IMR-90 (cell line): Measurements from ENCODE around the gene ADAMTS3. TPM values are rescaled to one million over a fixed set of nuclear protein-coding genes. Genes with fewer than 3 reads are reported as not detected.

Experiments used
- ATAC-seq: fragments of 200-7000 bp; cut with Tn5 transposase; 2 replicates; pipeline ENCODE4 v1.9.1; 2020; ENCODE audit warnings: low read depth, mild to moderate bottlenecking, moderate library complexity
- BruUV-seq: library from RNA; stranded (reverse); fragments of 400-500 nt; replicated peaks from 2 replicates; lab custom pipeline; 2021; lab: Mats Ljungman, UMichigan
- CTCF ChIA-PET: fragments of 300-600 bp; formaldehyde crosslinking; extraction: SDS; loops from one replicate; lab custom pipeline; 2021; ENCODE audit warnings: antibody characterized with exemption; lab: Yijun Ruan, JAX
- POLR2A ChIA-PET: fragments of 300-600 bp; sonication (Branson Sonifier 250); formaldehyde crosslinking; loops from one replicate; lab custom pipeline; 2022; ENCODE audit warnings: antibody characterized with exemption; ENCODE audit not compliant: unreplicated experiment; lab: Charles Lee
- DNase-seq: peaks from one replicate; pipeline ENCODE4 v3.0.0; 2013
- H2AFZ ChIP-seq: replicated peaks from 2 replicates; pipeline ENCODE3; 2013; ENCODE audit warnings: low read length, mild to moderate bottlenecking; ENCODE audit not compliant: poor library complexity
- H2AK5ac ChIP-seq: 2 replicates; pipeline ENCODE4 v1.6.1; 2013; ENCODE audit warnings: low read depth, low read length, inconsistent platforms
- H2AK9ac ChIP-seq: replicated peaks from 2 replicates; pipeline ENCODE3; 2013; ENCODE audit warnings: mild to moderate bottlenecking, low read depth, low read length, moderate library complexity; ENCODE audit not compliant: poor library complexity
- H2BK120ac ChIP-seq: 2 replicates; pipeline ENCODE4 v1.6.1; 2013; ENCODE audit warnings: low read depth, low read length, inconsistent platforms
- H2BK15ac ChIP-seq: 3 replicates; pipeline ENCODE4 v1.6.1; 2013; ENCODE audit warnings: low read depth, low read length, inconsistent platforms
- H2BK20ac ChIP-seq: 2 replicates; pipeline ENCODE4 v1.6.1; 2013; ENCODE audit warnings: low read depth, mild to moderate bottlenecking, inconsistent platforms, low read length, moderate library complexity
- H2BK5ac ChIP-seq: 2 replicates; pipeline ENCODE4 v1.6.1; 2013; ENCODE audit warnings: mild to moderate bottlenecking, low read depth, low read length, inconsistent platforms; ENCODE audit not compliant: poor library complexity, severe bottlenecking
- H3K14ac ChIP-seq: replicated peaks from 2 replicates; pipeline ENCODE4 v1.6.1; 2013; ENCODE audit warnings: low read depth, low read length, inconsistent platforms
- H3K18ac ChIP-seq: 2 replicates; pipeline ENCODE4 v1.6.1; 2013; ENCODE audit warnings: low read depth, low read length, control low read depth
- H3K23ac ChIP-seq: 2 replicates; pipeline ENCODE4 v1.6.1; 2013; ENCODE audit warnings: low read depth, low read length, inconsistent platforms
- H3K27ac ChIP-seq: 2 replicates; pipeline ENCODE4 v1.5.1; 2013; ENCODE audit warnings: mild to moderate bottlenecking, control low read depth, low read length; ENCODE audit not compliant: insufficient read depth
- H3K27me3 ChIP-seq: 2 replicates; pipeline ENCODE4 v1.6.1; 2013; ENCODE audit warnings: low read length; ENCODE audit not compliant: control insufficient read depth, insufficient read depth
- H3K36me3 ChIP-seq: 2 replicates; pipeline ENCODE4 v1.6.1; 2013; ENCODE audit warnings: low read length, mixed read lengths; ENCODE audit not compliant: control insufficient read depth, insufficient read depth
- H3K4ac ChIP-seq: 2 replicates; pipeline ENCODE4 v1.6.1; 2013; ENCODE audit warnings: low read depth, low read length, inconsistent platforms
- H3K4me1 ChIP-seq: 2 replicates; pipeline ENCODE4 v1.6.1; 2013; ENCODE audit warnings: low read length, mixed read lengths; ENCODE audit not compliant: control insufficient read depth, insufficient read depth
- H3K4me2 ChIP-seq: 2 replicates; pipeline ENCODE4 v1.6.1; 2013; ENCODE audit warnings: low read depth, mild to moderate bottlenecking, control low read depth, low read length, moderate library complexity
- H3K4me3 ChIP-seq: 2 replicates; pipeline ENCODE4 v1.5.1; 2013; ENCODE audit warnings: low read depth, mild to moderate bottlenecking, control low read depth, low read length, moderate library complexity; ENCODE audit not compliant: insufficient read depth
- H3K56ac ChIP-seq: 2 replicates; pipeline ENCODE4 v1.6.1; 2013; ENCODE audit warnings: low read length, inconsistent platforms; ENCODE audit not compliant: insufficient read depth; ENCODE audit errors: extremely low read depth
- H3K79me1 ChIP-seq, 2 experiments: 2 replicates each; pipeline ENCODE4 v1.6.1; 2013; ENCODE audit warnings: low read length in 2 of 2, inconsistent platforms in 1 of 2, low read depth in 1 of 2
- H3K9ac ChIP-seq: 2 replicates; pipeline ENCODE4 v1.6.1; 2013; ENCODE audit warnings: low read depth, low read length, control low read depth
- H3K9me1 ChIP-seq: 2 replicates; pipeline ENCODE4 v1.6.1; 2013; ENCODE audit warnings: low read length, inconsistent platforms; ENCODE audit not compliant: insufficient read depth
- H3K9me3 ChIP-seq: 2 replicates; pipeline ENCODE4 v1.6.1; 2013; ENCODE audit warnings: low read length; ENCODE audit not compliant: control insufficient read depth, insufficient read depth
- H4K20me1 ChIP-seq: 2 replicates; pipeline ENCODE4 v1.6.1; 2013; ENCODE audit warnings: low read length, inconsistent platforms; ENCODE audit not compliant: insufficient read depth
- H4K5ac ChIP-seq: 2 replicates; pipeline ENCODE4 v1.6.1; 2013; ENCODE audit warnings: mild to moderate bottlenecking, low read depth, low read length, control low read depth
- H4K8ac ChIP-seq, 2 experiments: 2 replicates each; pipeline ENCODE4 v1.6.1; 2013; ENCODE audit warnings: low read depth in 2 of 2, low read length in 2 of 2, control low read depth in 1 of 2, inconsistent platforms in 1 of 2
- H4K91ac ChIP-seq: 2 replicates; pipeline ENCODE4 v1.6.1; 2013; ENCODE audit warnings: low read depth, low read length, inconsistent platforms; ENCODE audit not compliant: insufficient read depth
- CEBPB ChIP-seq: IDR thresholded peaks from 2 replicates; pipeline ENCODE4 v1.6.1; 2012; ENCODE audit warnings: low read depth, low read length, improper control_type of control experiment
- CHD1 ChIP-seq: IDR thresholded peaks from 2 replicates; pipeline ENCODE4 v1.6.1; 2012; ENCODE audit warnings: low read depth, low read length, improper control_type of control experiment
- CTCF ChIP-seq: conservative IDR thresholded peaks from 2 replicates; pipeline ENCODE4 v1.5.1; 2012; ENCODE audit warnings: mild to moderate bottlenecking, low read depth, low read length, improper control_type of control experiment
- MAZ ChIP-seq: IDR thresholded peaks from 2 replicates; pipeline ENCODE4 v1.6.1; 2012; ENCODE audit warnings: low read depth, mild to moderate bottlenecking, low read length, improper control_type of control experiment, moderate library complexity, borderline replicate concordance
- POLR2A ChIP-seq: IDR thresholded peaks from 2 replicates; pipeline ENCODE4 v1.6.1; 2012; ENCODE audit warnings: mild to moderate bottlenecking, low read depth, low read length
- WGBS, 2 experiments: methylation state at CpG; one replicate each; pipeline versions ENCODE4 v1.1.5 to v1.1.7; 2013; ENCODE audit warnings: missing lambda C conversion rate in 2 of 2; ENCODE audit not compliant: insufficient read length in 1 of 2; ENCODE audit errors: extremely low coverage in 2 of 2; 5-methylcytosine and 5-hydroxymethylcytosine counted together
- dilution Hi-C: fragments of 300-500 bp; cut with HindIII; formaldehyde crosslinking; loops from one replicate; pipeline ENCODE4 v1.14.3; 2018; ENCODE audit warnings: low sequenced_read_pairs; ENCODE audit not compliant: unreplicated experiment
- in situ Hi-C: fragments of 300-500 bp; cut with MboI; formaldehyde crosslinking; loops from 3 replicates; pipeline ENCODE4 v1.14.3; 2019; ENCODE audit warnings: low sequenced_read_pairs, inconsistent platforms, mixed read lengths
- intact Hi-C: fragments of 100-400 bp; cut with micrococcal nuclease; formaldehyde crosslinking; loops from 2 replicates; pipeline ENCODE4 v1.10.0; 2022
- polyA plus RNA-seq, 3 experiments: library from polyadenylated mRNA; depleted of rRNA; stranded (reverse); fragments of >200 nt; gene quantifications; 2 replicates each; pipeline ENCODE4 v1.2.3, GENCODE V29; 2012; ENCODE audit warnings: low replicate concordance in 1 of 3
- total RNA-seq: library from RNA; depleted of rRNA; stranded (reverse); fragments of >200 nt; gene quantifications from 2 replicates; pipeline ENCODE4 v1.2.3, GENCODE V29; 2012

Gene ADAMTS3
- total and polyA plus RNA-seq, 2 of the 4 experiments (the other 2 are of a cell fraction), result 0.68 to 2.9 TPM

DNA sequence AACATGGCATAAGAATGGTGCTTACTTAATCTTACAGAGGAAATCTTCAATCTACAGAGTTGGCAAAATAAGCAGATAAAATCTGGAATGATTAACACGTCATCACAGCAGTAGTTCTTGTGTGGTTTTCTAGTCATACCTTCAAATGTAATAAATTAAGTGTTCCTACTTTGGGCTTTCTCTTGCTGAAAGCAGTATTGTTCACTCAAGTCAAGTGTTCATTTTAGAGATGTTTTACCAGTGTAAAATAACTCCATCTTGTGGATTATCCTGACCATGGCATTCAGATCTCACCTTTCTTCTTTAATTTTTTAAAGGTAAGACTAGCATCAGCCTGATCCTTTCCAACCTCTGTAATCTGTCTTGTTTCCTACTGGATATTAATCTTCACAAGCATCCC, 72.9 kb downstream of the ADAMTS3 start:
- H4K8ac ChIP-seq, result no peak overlapping the region
- H3K4me2 ChIP-seq, result no peak overlapping the region
- TF ChIP-seq CHD1 (no peak), POLR2A (no peak), MAZ (no peak), CTCF (0 out of 2 replicates have a peak, but pooled peaks have one; percentile 11), CEBPB (no peak)
- POLR2A ChIA-PET, result no interaction called here
- no peak overlapping the region for H4K5ac ChIP-seq
- H4K91ac ChIP-seq, result no peak overlapping the region
- no peaks in the 10 kb centered on the region for H4K20me1 ChIP-seq
- no peak for DNase-seq
- H2BK5ac ChIP-seq, result no peak overlapping the region
- no peaks in the 10 kb centered on the region for H3K79me1 ChIP-seq
- no CpG with 5 or more reads among the region's 1 CpG for WGBS, 2 experiments
- H2AK9ac ChIP-seq, result no peak overlapping the region
- ATAC-seq, result no peak
- intact Hi-C loops, result no loop called here
- no peak overlapping the region for H2AFZ ChIP-seq
- no peak overlapping the region for H2BK15ac ChIP-seq
- H3K9me1 ChIP-seq, result no peaks in the 10 kb centered on the region
- H3K36me3 ChIP-seq, result no peaks in the 10 kb centered on the region
- in situ Hi-C loops, result no loop called here
- H3K27me3 ChIP-seq, result no peaks in the 10 kb centered on the region
- H3K4me3 ChIP-seq, result no peak overlapping the region
- no peaks in the 10 kb centered on the region for H3K9me3 ChIP-seq
- H2BK20ac ChIP-seq, result no peak overlapping the region
- no peak overlapping the region for H3K56ac ChIP-seq
- H3K4ac ChIP-seq, result no peak overlapping the region
- no peak overlapping the region for H3K14ac ChIP-seq
- H2AK5ac ChIP-seq, result no peak overlapping the region
- no peaks in the 10 kb centered on the region for H3K4me1 ChIP-seq
- no TSS peak for BruUV-seq
- no peak overlapping the region for H3K27ac ChIP-seq
- CTCF ChIA-PET, result interaction anchor here (1.0 kb wide), 1 partner anchor 200 kb away, joined by 3 read pairs; no protein-coding TSS in a partner anchor
- no peak overlapping the region for H3K18ac ChIP-seq
- dilution Hi-C loops, result no loop called here
- no peak overlapping the region for H3K23ac ChIP-seq
- no peak overlapping the region for H3K9ac ChIP-seq
- H2BK120ac ChIP-seq, result no peak overlapping the region
